ENCODE data around the gene ZKSCAN1.

DNA sequence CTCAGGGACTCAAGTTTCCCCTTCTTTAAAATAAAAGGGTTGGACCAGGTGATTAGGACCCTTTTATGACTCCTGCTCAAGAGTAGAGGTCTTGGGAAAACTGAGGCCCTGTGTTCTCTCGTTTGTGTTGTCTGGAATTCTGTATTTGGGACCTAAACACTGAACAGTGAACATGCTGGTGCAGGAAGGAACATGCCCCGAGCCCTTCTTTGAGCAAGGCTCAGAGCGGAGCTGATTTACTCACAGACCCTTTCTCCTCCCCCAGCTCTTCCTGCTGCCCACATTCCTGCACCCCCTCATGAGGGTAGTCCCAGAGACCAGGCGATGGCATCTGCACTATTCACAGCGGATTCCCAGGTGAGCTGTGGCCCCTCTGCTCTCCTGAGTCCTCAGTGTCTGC lies 14.2 kb downstream of the ZKSCAN1 start:
- TF ChIP-seq CTCF (IDR thresholded peaks at IDR 0.05; ENCODE audit: low read depth, low read length) (no peak), POLR2A (IDR thresholded peaks at IDR 0.05; ENCODE audit: extremely low read depth, insufficient read length) (no peak), MYC (IDR thresholded peaks at IDR 0.05; ENCODE audit: low read depth, low read length) (no peak), MAX (IDR thresholded peaks at IDR 0.05; ENCODE audit: low read depth, low read length) (no peak)

All from NB4 (cell line).